Heart left ventricle (tissue), 13 donors: Measurements from ENCODE around the gene GPHA2.

Experiments used
- CTCF ChIP-seq, 12 donors: fragments of 200-600 bp; sonication (generic) in 4 of 12; IDR thresholded peaks; one replicate each; pipeline versions ENCODE4 v1.5.0 to v1.8.0; 2018 to 2022; ENCODE audit warnings: antibody characterized with exemption in 12 of 12, mild to moderate bottlenecking in 5 of 12
- POLR2A ChIP-seq, 2 donors: fragments of 450-650 bp; IDR thresholded peaks; one replicate each; pipeline ENCODE4 v1.6.1; 2017; ENCODE audit warnings: antibody characterized with exemption in 2 of 2, mild to moderate bottlenecking in 2 of 2, moderate library complexity in 2 of 2
- donor health status: ischemic (EF 13 %, LVEDD 7.1; RV severe dilation, severe dysfunction).
- donor health status: DM: no; HTN: yes; CAD: no.
- donor health status: DM: no; HTN: no; CAD: no.
- donor health status: ischemic (EF 25% LVEDD 6.9; RV normal size, moderate dysfunction).
- donor health status: ischemic (EF 25% LVEDD 5.7; RV mildly dilated, moderate dysfunction).
- donor health status: ischemic (EF 35%, LVEDD 5.7; RV mildly dilated, moderate dysfunction).
- donor health status: nonischemic (EF 11% LVEDD 7.7; RV severe dilation, severe dysfunction).
- donor health status: DM: yes; HTN: yes; CAD: no.
- donor health status: PGD.
- donor health status: ischemic (EF 29% LVEDD 5.4; RV normal size, mild dysfunction).
- donor health status: nonischemic (EF 23%, LVEDD 6.1; RV moderate dilation, normal function).

- TF ChIP-seq CTCF (IDR thresholded peaks at IDR 0.05): no peak
- no peak for TF ChIP-seq POLR2A (IDR thresholded peaks at IDR 0.05)
Measured at GRCh38 chr11:64888406-64888728, 47.3 kb downstream of the GPHA2 start.
